NCI-H1105 (cell line): ENCODE results near the gene WDR7.

Source experiments
- DNase-seq: peaks from one replicate; lab custom pipeline; 2025; lab: John Stamatoyannopoulos, UW

The WDR7 gene

DNA sequence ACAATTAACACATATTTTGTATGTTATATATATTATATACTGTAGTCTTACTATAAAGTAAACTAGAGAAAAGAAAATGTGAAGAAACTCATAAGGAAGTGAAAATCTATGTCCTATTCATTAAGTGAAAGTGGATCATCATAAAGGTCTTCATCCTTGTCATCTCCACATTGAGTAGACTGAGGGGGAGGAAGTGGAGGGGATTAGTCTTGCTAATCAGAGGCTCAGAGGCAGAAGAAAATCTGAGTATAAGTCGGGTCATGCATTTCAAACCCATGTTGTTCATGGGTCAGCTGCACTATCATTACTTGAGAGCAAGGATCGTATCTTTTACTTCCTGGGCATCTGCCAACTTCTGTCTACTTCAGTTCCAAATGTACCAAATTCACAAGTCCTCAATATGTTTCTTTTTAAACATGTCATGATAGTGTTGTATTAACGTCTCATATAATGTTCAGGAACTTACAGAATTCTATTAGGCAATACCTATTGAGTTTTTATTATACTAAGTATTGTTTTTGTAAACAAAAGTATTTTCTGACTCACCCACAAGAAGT, 286.8 kb downstream of the WDR7 start:
- no peak for DNase-seq

DNA sequence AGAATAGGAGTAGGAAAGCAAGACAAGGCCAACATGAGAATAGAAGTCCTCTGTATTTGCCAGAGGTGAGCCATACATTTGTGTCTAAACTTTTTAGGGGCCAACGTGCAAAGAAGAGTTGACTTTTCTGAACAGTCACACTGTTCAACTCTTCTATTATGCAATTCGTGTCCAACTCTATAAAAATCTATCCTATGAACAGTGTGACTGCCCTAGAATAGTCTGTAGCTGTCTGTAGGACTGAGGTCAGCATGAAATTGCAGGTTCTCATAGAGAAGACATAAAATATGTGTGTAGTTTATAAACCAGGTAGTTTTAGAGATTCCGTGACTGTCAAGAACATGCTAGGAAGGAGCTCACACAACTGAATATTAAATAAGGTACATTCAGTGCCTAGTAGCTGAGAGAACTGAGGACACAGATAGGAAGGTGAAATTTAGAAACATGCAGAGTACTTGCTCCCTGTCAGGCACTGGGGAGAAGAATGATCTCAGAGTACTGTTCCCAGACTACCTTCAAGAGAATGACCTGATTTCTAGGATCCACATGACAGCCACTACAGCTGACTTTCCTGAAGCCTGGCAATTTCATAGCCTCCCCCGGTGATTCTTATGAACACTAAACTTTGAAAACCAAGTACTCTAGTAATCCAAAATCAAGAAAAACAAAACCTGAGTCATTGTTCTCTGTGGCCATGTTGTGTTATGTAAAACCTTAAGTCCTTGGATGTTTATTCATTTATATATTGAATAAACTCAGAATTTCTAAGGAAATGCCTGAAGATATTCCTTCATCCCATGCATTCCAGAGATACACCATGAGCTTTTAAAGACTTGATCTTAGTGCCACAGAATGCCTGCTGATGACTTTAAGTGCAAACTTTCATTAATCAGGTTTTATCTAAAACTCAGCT, 294.3 kb downstream of the WDR7 start:
- no peak for DNase-seq

DNA sequence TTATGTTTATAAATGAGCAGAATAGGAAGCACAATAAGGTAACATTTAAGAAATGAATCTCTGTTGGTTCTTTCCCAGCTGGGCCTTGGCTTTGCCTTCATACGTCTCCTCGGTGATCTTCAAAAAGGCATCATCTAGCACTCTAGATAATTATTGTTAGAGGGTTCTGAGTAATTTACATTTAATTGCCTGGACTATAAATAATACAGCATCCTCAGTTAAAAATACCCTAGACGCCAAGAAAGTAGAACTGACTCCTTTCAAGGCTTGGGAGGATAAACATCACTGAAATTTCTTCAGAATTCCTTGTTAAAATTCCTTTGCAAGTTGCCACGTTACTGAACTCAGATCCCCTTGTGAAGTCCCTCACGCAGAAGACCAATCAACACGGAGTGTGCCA, 296.1 kb downstream of the WDR7 start:
- no peak for DNase-seq

DNA sequence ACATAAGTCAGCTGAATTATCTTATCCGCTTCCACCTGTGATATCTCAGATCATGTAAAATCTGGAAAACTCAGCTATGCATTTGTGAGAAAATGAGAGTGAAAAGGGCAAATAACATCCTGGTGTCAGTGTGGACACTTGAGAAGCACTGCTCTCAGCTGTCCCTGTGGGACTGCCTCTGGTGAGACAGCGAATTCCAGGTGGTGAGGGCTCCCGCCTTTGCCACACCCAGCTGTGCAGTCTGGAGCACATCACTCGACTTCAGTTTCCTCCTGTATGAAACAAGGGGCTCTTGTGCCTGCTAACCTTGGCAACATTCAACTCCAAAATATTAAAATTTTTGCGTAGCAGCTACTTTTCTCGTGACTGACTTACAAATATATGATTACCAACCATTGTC, 300.9 kb downstream of the WDR7 start:
- DNase-seq = no peak

DNA sequence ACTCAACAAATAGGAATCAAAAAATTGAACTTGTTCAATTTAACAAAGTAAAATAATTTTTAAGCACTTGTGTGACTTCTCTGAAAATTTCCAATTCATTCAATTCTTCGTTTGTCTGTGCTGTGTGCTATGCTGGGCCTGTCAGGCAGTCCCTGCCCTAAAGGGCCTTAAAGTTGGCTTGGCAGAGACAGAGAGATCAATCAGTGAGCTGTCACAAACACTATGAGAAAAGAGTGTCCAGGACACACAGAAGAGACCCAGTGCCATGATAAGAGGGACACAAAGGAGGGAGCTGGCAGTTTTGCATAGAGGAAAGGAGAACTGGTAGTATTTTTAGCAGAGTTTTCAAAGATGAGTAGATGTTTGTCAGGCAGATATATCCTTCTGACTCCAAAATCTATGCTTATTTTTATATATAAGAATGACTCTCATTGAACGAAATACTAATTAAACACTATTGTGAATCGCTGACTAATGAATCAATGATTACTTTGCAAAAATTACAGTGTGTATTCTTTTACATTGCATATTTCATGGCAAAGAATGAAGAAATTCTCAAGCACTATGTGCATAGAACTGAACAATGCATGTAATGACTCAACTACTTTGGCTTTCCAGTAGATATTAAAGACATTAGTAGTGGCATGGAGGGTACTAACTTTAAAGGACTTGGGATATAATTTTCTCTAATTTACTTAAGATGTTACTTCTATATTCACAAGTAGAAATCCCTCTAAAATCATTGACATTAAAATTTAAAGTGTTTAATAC, 302.5 kb downstream of the WDR7 start:
- DNase-seq = no peak

DNA sequence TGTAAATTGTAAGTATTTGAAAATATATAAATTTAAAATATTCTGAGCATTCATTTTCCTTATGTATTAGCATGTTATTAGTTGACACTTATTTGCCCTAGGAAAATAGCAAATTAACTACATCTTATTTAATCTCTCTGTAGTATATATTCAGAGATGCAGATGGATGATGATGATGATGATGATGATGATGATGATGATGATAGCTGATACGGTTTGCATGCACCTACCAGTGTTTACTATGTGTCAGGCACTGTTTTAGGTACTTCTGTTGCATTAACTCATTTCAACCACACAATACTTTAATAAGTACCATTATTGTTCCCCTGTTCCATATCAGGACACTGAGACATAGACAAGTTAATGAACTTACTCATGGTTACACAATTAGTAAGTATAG, 304.3 kb downstream of the WDR7 start:
- DNase-seq = no peak

DNA sequence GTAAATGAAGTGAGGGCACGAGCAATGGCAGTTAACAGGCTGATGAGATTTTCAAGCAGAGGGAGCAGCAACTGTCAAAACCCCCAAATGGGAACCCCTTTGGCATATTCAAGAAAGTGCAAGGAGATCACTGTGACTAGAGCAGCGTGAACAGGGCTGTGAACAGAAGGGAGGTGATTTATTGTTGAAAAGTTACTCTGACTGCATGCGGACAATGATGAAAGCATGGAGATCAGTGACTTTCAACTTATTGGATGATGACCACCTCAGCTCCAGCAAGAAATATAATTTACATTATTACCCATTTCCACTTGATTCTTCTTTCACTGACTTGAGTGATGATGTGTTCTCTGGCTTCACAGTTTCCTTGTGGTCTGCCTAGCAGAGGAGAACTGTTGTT, 308.0 kb downstream of the WDR7 start:
- no peak for DNase-seq

DNA sequence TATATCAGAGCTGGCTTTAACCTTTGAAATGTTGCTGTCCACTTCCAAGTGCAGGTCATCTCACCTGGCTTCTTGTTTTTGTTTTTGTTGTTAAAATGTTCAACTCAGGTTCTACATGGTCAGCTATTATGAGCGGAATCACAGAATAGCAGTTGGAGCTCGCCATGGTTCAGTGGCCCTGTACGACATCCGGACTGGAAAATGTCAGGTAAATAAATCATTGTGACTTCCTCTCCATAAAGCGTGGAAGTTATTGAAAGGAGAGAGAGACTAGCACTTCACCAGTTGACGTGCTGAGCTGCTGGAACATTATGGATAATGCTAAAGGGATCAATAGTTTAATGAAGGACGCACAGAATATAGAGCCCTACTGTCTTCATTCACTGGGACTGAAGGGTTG, 311.2 kb downstream of the WDR7 start:
- DNase-seq = no peak

DNA sequence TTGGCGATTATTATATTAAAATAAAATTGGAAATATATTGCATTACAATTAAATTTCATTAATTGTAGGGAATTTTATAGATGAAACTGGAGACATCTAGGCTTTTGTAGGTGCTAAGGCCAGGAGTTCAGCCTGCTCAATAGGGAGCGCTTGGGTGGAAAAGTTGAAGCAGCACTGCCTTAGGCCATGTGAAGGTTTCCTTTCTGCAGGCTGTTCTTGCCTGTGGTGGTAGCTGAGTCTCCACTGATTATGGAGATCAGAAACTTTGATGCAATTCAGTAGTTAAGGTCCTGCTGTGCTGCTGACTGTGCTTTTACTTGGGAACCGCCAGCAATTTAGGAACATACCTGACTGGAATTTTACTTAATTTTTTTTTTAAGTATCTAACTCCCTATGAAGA, 315.9 kb downstream of the WDR7 start:
- no peak for DNase-seq

DNA sequence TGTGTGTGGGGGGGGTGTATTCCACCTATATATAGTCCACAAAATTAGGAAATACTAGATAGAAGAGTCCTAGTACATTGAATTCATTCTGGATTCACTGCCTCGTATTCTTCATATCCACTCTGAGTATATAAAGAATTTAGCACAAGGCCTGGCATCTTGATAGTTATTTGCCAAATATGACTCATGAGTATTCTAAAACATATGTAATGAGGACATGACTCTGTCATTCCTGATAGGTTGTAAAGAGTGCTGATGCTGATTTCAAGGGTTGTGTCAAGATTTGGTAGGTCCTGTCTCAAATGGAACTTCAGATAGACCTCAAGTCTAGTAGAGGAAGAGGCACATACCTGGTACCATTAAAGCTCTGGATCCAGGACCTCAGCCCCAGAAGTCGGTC, 322.3 kb downstream of the WDR7 start:
- DNase-seq = no peak

DNA sequence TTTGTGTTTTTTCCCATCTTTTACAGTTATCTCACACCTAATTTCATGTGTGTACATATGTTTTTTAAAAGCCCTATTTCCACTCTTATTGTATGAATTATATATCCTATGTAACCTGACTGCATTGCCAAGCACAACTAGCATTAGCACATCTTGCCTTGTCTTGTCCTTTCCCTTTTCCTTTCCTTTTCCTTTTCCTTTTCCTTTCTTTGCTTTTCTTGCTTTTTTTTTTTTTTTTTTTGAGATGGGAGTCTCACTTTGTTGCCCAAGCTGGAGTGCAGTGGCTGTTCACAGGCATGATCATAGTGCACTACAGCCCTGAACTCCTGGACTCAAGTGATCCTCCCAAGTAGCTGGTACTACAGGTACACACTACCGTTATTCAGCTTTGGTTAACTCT, 323.0 kb downstream of the WDR7 start:
- DNase-seq = no peak

DNA sequence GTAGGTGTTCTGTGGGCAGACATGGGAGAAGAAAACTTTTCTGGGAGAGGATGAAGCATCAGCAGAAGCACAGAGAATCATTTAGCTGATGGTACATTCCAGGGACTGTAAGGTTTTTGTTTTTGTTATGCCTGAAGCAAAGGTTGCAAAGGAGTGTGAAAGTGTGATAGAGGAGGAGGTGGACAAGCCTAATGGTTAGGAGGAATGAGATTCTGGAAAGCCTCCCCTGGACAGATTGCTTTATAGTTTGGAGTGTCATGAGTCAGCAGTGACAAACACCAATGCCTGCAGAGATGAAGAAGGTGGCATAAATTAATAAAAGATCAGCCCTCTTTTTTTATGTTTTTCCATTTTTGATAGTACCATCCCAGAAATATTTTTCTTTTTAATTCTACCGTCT, 324.1 kb downstream of the WDR7 start:
- DNase-seq = no peak

DNA sequence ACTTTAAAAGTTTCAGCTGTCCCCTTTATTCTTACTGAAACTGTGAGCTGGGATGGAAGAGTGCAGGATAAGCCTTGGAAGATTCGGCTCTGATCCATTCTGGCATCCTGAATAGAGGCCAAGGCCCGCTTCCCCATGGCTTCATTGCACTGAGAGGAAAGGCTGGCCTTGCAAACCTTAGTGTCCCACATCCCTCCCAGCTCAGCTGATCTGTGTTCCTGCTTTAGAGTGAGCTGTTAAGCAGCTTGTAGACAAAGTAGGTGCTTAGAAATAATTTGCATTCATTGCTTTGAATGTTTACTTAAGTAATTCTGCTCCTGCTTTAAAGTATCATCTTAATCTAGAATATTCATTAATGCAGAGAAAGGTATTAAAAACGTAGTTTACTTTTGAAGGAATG, 326.1 kb downstream of the WDR7 start:
- no peak for DNase-seq

DNA sequence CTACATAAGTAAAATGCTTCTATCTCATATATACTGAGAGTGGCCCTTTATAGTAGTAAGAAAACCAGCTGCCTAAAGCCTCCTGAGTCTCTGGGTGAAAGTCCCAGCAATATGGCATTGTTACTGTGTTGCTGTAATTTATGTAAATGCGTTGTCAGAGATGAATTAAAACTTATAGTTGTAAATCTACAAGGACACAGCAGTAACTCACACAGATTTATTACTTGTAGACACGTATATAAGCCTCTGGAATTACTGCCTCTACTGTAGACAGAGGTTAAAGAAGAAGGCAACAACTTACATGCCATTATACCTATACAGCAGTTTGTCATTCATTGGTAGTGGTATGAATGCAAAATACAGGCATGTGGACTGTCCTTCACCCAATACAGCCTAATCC, 326.6 kb downstream of the WDR7 start:
- DNase-seq = no peak

DNA sequence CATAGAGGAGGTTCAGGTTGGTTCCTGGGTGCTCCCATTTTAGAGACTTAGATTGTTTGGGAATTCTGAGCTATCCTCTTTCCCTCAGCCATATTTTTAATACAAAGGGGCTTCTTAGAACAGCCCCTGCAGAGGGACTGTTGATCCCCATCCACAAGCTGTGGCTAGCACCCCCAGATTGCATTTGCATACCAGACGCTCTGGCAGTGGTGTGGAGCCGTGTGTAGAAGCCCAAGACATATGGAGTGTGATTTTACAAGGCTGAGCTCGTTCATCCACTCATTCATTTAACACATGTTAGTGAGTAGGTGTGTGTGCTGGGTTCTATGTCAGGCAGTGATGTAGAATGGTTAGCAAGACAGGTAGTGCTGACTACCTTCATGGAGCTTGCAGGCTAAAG, 329.0 kb downstream of the WDR7 start:
- DNase-seq = no peak

DNA sequence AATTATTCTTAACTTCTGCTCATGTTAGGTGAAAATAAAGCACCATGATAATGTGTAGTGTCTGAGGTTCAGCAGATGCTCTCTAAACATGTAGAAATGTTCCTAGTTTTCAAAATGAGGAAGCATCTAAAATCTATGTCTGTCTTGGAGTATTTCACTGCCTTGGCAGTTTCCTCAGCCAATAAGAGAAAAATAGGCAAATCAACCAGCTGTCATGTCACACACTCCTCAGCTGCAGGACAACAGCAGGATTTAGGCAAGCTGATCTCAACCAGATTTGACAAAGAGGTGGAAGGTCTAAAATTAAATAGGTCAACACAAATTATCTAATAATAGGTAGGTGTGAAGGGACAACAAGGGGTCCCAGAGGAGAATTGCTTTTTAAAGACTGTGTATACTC, 331.6 kb downstream of the WDR7 start:
- no peak for DNase-seq

DNA sequence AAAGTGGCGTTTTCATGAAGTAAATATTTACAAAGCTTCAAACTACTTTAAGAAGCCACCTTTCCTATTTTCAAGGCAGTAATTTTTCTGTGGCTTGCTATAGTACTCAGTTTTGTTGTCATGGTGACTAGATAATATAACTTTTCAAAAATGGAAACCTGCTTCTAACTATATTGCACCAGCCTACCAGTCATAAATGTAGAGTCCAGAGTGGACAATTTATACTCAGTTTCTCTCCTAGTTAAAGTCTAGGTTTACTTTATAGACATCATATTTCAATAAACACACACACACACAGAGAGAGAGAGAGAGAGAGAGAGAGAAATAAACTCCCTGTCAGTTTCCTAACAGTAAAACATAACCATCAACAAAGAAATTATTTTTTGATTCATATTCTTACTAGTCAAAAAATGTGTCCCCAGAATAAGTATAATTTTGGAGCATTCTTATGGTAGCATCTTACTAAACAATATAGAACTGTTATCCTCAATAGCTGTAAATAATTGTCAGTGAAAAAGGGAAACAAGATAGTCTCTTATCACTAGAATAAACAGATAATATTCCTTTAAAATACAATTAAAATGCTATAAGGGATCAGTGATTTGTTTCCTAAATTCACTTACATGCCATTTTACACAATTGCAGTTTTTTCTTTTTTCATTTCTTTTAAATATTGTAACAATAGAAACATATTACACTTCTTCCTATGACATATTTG, 332.3 kb downstream of the WDR7 start:
- no peak for DNase-seq

DNA sequence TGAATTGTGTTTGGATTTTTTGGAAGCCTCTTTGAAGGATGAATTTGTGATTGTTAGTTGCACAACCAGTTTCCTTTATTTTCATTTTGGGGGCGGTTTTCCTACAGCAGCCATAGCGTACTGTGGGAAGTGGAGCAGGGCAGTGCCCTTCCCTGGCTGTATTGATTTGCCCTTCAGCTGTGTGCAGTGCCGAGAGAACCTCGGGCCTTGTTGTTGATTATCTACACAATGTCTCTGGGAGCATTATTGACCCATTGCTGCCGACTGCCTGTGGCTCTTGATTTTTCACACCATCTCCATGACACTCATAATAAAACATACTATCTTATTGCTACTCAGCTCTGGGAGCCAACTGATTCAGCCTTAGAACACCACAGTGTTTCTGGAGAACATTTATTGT, 333.6 kb downstream of the WDR7 start:
- no peak for DNase-seq

DNA sequence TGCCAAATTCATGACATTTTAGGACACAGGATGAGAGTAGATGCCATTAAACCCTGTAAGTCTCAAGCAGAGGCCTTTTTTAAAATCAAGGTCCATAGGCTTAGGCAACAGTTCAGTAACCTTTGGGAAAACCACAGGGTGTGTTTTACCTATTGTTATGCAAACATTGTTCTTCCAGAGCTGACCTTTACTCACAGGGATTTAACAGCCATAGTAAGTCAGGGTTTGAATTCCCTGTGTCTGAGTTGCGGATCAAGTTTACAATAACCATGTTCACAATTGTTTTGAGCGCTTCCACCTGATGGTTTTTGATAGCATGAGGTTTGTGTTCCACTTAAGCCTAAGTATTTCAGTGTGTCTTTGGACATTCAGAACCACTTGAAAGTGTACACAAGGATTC, 335.7 kb downstream of the WDR7 start:
- DNase-seq = no peak

DNA sequence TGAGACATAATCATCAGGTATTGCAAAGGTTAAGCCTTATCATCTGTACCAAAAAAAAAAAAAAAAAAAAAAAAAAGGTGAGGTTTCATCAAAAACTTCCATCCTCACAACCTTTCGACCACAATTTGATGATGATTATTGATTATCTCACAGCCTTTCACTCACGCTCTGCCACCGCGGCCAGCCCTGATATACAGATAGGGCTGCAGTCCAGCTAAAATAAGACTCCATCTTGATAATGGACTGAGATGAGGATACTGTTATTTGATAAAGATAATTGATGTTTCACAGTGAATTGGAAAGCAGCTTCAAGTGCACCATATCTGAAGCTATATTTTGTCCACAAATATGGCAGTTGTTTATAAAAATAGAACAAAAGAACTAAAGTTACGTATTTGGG, 336.1 kb downstream of the WDR7 start:
- DNase-seq = no peak

DNA sequence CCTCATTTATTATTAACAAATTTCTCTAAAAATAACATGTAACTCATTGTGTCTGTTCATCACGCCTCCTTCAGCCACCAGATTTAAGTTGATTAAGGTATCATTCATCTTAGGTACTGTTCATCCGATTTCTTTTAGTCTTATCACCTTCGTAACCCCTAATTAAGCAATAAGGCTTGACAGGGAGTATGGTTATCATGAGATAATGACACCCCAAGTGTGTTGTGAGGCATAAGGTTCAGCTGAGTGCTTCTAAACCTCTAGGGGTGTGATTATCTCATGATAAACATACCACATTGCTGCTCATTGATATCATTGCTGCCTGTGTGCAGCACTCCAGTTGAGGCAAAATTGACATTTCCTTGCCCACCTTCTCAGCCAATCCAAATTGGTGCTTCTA, 336.9 kb downstream of the WDR7 start:
- no peak for DNase-seq

DNA sequence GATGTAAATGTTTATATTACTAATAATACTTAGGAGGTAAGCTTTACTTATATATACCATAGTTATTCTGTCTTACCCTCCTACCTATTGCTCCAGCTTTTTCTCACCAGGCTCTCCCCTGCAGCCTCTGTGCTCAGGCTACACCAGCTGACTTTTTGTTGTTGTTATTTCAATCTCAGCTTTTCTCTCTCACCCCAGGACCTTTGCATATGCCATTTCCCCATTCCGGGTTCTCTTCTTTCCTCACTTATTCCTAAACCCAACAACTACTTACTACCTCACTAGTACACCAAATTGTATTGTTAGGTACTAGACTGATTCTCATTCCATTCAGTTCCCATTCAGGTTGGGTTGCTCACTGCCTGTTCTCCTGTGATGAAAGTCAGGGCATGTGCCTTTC, 339.5 kb downstream of the WDR7 start:
- DNase-seq = no peak

DNA sequence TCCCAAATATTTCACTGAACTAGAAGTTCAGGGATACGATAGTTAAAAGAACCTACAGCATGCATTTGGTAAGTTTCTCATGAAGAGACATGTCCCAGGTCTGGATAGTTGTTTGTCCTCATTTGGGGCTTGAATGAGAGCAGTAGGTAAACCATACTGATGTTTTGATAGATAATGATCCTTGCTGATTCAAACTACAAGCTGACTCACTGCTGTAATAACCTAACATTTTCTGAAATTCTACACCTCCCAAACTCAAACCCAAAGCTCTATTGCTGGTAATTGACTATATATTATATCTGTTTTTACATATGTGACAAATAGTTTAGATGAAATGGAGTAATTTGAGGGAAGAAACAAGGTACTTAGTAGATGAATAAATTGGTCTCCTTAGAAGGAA, 341.6 kb downstream of the WDR7 start:
- no peak for DNase-seq
